GM21786 (cell line): ENCODE data around the gene VENTX.

Source experiments
- ATAC-seq: cut with Tn5 transposase; IDR thresholded peaks from one replicate; pipeline ENCODE4 v1.9.1; 2021; ENCODE audit not compliant: unreplicated experiment

The VENTX gene

GRCh38 chr10:133282846-133283390 is 45.3 kb downstream of the VENTX start:
- ATAC-seq: no peak

GRCh38 chr10:133283931-133284330 is 46.3 kb downstream of the VENTX start:
- no peak for ATAC-seq

GRCh38 chr10:133285217-133285616 is 47.6 kb downstream of the VENTX start:
- no peak for ATAC-seq

DNA sequence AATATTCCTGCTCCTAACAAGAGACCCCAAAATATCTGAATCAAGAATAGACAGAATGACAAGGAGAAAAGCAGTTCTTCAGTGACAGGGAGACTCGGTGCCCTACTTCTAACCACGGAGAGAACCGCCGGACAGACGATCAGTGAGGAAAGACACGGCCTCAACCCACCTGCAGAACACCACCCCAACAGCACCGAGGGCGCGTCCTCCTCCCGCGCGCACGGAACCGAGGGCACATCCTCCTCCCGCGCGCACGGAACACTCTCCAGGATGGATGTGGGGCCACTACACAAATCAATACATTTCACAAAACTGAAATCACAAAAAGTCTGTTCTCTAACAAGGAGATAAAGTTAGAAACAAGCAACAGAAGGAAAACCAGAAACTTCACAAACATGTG is 48.7 kb downstream of the VENTX start:
- no peak for ATAC-seq

- no peak for ATAC-seq
Measured at GRCh38 chr10:133287832-133288500, 50.3 kb downstream of the VENTX start.

DNA sequence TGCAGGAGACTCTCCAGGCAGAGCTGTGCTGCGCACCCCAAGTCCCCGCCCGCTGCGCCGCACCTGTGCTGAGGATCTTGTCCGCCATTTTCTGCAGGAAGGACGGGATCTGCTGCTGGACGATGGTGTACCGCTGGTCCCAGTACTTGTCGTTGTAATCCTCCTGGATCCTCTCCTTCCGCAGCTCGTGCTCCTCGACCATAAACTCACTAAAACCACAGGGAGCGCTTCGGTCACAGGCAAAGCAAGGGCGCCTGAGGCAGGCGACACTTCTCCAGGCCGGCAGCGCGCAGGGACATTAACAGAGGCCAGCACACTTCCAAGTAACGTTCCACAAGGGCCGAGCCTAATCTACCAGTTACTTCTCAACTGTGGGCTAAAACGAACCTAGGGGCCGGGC is 52.1 kb downstream of the VENTX start:
- no peak for ATAC-seq
